Lung (tissue), 12 donors: ENCODE results near the gene SNX30. TPM values are rescaled to one million over a fixed set of nuclear protein-coding genes. Genes with fewer than 3 reads are reported as not detected.

ENCODE experiments used
- ATAC-seq: fragments of 200-7000 bp; cut with Tn5 transposase; one replicate; pipeline ENCODE4 v1.9.1; 2020; ENCODE audit warnings: moderate number of reproducible peaks; ENCODE audit not compliant: insufficient read depth, low FRiP score
- DNase-seq, 3 donors: peaks; one replicate each; pipeline ENCODE4 v3.0.0-alpha.2; 2013 to 2017
- H3K27ac ChIP-seq, 2 donors: one replicate each; pipeline ENCODE4 v1.5.1; 2013; ENCODE audit warnings: mild to moderate bottlenecking in 2 of 2, moderate library complexity in 2 of 2, control low read depth in 1 of 2, inconsistent platforms in 1 of 2, low read depth in 1 of 2, low read length in 1 of 2
- H3K27me3 ChIP-seq, 3 donors: one replicate each; pipeline ENCODE4 v1.5.1; 2013; ENCODE audit warnings: low read length in 2 of 3; ENCODE audit not compliant: control insufficient read depth in 3 of 3, insufficient read depth in 3 of 3
- H3K36me3 ChIP-seq, 4 donors: one replicate each; pipeline ENCODE4 v1.5.1; 2013; ENCODE audit warnings: low read length in 4 of 4, mild to moderate bottlenecking in 1 of 4, moderate library complexity in 1 of 4; ENCODE audit not compliant: control insufficient read depth in 4 of 4, insufficient read depth in 4 of 4
- H3K4me1 ChIP-seq, 5 donors: one replicate each; pipeline ENCODE4 v1.5.1; 2013; ENCODE audit warnings: low read length in 5 of 5, mild to moderate bottlenecking in 2 of 5, moderate library complexity in 1 of 5; ENCODE audit not compliant: control insufficient read depth in 5 of 5, insufficient read depth in 5 of 5
- H3K4me3 ChIP-seq: one replicate; pipeline ENCODE4 v1.5.1; 2013; ENCODE audit warnings: mild to moderate bottlenecking, control low read depth, moderate library complexity
- H3K9ac ChIP-seq, 2 donors: one replicate each; pipeline ENCODE4 v1.5.1; 2013; ENCODE audit warnings: low read length in 2 of 2, control low read depth in 1 of 2; ENCODE audit not compliant: insufficient read depth in 1 of 2
- H3K9me3 ChIP-seq, 4 donors: one replicate each; pipeline ENCODE4 v1.5.1; 2013; ENCODE audit warnings: low read length in 3 of 4, mild to moderate bottlenecking in 1 of 4, moderate library complexity in 1 of 4; ENCODE audit not compliant: control insufficient read depth in 4 of 4, insufficient read depth in 3 of 4
- CTCF ChIP-seq: IDR thresholded peaks from 2 replicates; pipeline ENCODE4 v1.5.1; 2012; ENCODE audit warnings: mild to moderate bottlenecking; ENCODE audit errors: control extremely low read depth, extremely low read depth
- WGBS, 2 donors: extraction: QIAGEN DNeasy Blood & Tissue Kit; methylation state at CpG; one replicate each; pipeline ENCODE4 v1.1.7; 2013; 5-methylcytosine and 5-hydroxymethylcytosine counted together
- polyA plus RNA-seq, 2 donors: library from polyadenylated mRNA; stranded (reverse); fragments of 200-250 nt; gene quantifications; one replicate each; pipeline ENCODE4 v1.2.1, GENCODE V29; 2013
- total RNA-seq, 2 donors: library from RNA; depleted of rRNA in 1 of 2; stranded (reverse); fragments of >200 nt in 1 of 2; gene quantifications; one replicate each; pipeline ENCODE4 v1.2.1, GENCODE V29; 2014 to 2021
- donor health status: control.
- donor health status: control.
- donor health status: Bipolar disorder and iron deficiency.
- donor health status: healthy.
- donor health status: DM: yes; HTN: yes; CAD: no.

The SNX30 gene
- total and polyA plus RNA-seq, 4 donors = 13.7 to 63.1 (median 35.8) TPM

DNA sequence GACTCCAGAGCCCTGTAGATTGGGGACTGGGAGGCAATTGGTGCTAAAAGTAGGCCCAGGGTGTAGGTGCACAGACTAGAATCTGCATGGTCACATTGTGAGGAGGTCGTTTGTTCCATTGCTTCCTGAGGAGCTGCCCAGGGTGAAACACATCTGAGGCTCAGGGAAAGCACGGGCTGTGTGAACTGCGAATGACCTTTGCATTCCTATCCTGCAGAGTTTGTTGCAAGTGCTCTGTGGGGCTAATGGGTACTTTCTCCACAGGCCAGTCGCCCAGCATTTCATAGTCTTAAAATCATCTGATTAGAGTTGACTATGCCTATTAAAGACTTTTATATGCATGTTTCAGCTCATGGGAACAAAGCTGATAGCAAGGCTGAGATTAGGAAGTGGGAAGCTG is 154.5 kb downstream of the SNX30 start:
- no peaks in the 10 kb centered on the region for H3K9me3 ChIP-seq
- H3K27ac ChIP-seq = no peak overlapping the region
- DNase-seq (no peak), ATAC-seq (no peak)
- H3K9ac ChIP-seq = no peak overlapping the region
- H3K4me1 ChIP-seq = no peaks in the 10 kb centered on the region
- peaks cover 0 to 2% (median 0%) of the 10 kb centered on the region in 3 donors for H3K27me3 ChIP-seq
- H3K36me3 ChIP-seq = no peaks in the 10 kb centered on the region
- no peak for TF ChIP-seq CTCF
- 69 to 79% methylated on average over 4 of the region's 4 CpGs for WGBS, 2 donors
- H3K4me3 ChIP-seq = no peak overlapping the region

- ATAC-seq (no peak), DNase-seq (no peak)
- Histone ChIP-seq H3K27me3 (peaks cover 0 to 2% (median 0%) of the 10 kb centered on the region in 3 donors), H3K4me3 (no peak overlapping the region), H3K9me3 (peaks cover 0 to 3% (median 0%) of the 10 kb centered on the region in 4 donors), H3K27ac (no peak overlapping the region), H3K4me1 (no peaks in the 10 kb centered on the region), H3K36me3 (no peaks in the 10 kb centered on the region), H3K9ac (no peak overlapping the region)
- WGBS, 2 donors = 71 to 81% methylated on average over 2 of the region's 2 CpGs
- no peak for TF ChIP-seq CTCF
These were observed 161.2 kb downstream of the SNX30 start for GRCh38 chr9:112911736-112912135.

DNA sequence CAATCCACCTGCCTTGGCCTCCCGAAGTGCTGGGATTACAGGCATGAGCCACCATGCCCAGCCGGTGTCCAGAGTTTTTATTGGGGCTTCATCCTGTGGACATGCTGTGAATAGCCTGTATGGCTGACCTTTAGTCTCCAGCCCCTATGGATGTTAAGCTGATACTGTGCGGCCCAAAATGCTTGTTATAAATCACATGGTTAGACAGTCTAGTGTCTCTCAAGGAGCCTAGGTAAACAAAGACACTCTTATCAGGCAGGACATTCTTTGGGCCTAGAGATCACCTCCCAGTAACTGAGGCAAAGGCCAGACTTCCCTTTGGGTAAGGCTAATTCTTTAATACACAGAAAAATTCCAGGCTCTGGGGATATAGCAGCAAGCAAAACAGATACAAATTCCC is 162.1 kb downstream of the SNX30 start:
- H3K27me3 ChIP-seq = peaks cover 0 to under 1% (median 0%) of the 10 kb centered on the region in 3 donors
- no peak overlapping the region for H3K27ac ChIP-seq
- no peak overlapping the region for H3K4me3 ChIP-seq
- DNase-seq (no peak), ATAC-seq (no peak)
- no peak overlapping the region for H3K9ac ChIP-seq
- H3K36me3 ChIP-seq = no peaks in the 10 kb centered on the region
- H3K4me1 ChIP-seq = no peaks in the 10 kb centered on the region
- peaks cover 0 to 3% (median 0%) of the 10 kb centered on the region in 4 donors for H3K9me3 ChIP-seq
- no peak for TF ChIP-seq CTCF
- 89 to 91% methylated on average over 3 of the region's 3 CpGs for whole genome bisulfite sequencing, 2 donors

GRCh38 chr9:112913326-112913725 is 162.8 kb downstream of the SNX30 start:
- DNase-seq = no peak
- TF ChIP-seq CTCF = no peak
- Histone ChIP-seq H3K4me1 (no peaks in the 10 kb centered on the region), H3K27me3 (peaks cover 0 to 3% (median 0%) of the 10 kb centered on the region in 3 donors), H3K4me3 (no peak overlapping the region), H3K9me3 (peaks cover 0 to 3% (median 0%) of the 10 kb centered on the region in 4 donors), H3K9ac (no peak overlapping the region), H3K27ac (no peak overlapping the region), H3K36me3 (no peaks in the 10 kb centered on the region)
- no peak for ATAC-seq
- WGBS, 2 donors = 93 to 95% methylated on average over 4 of the region's 4 CpGs
